Panc1 (cell line): Measurements from ENCODE around the gene GGT5. TPM values are rescaled to one million over a fixed set of nuclear protein-coding genes. Genes with fewer than 3 reads are reported as not detected.

ENCODE experiments used
- ATAC-seq: fragments of 200-7000 bp; cut with Tn5 transposase; 2 replicates; pipeline ENCODE4 v1.9.1; 2020; ENCODE audit warnings: mild to moderate bottlenecking, moderate library complexity
- BruUV-seq: library from RNA; stranded (reverse); fragments of 400-500 nt; replicated peaks from 2 replicates; lab custom pipeline; 2021; lab: Mats Ljungman, UMichigan
- CTCF ChIA-PET: fragments of 300-600 bp; sonication (Branson Sonifier 250); formaldehyde crosslinking; loops from one replicate; lab custom pipeline; 2022; ENCODE audit warnings: antibody characterized with exemption; lab: Charles Lee
- POLR2A ChIA-PET: fragments of 300-600 bp; sonication (Branson Sonifier 250); formaldehyde crosslinking; loops from one replicate; lab custom pipeline; 2022; ENCODE audit warnings: antibody characterized with exemption; lab: Charles Lee
- DNase-seq: peaks from one replicate; pipeline ENCODE4 v3.0.0-alpha.2; 2010; ENCODE audit warnings: low read depth, low spot score
- H3K27ac ChIP-seq: 2 replicates; pipeline ENCODE4 v1.5.1; 2011; ENCODE audit warnings: mild to moderate bottlenecking, low read length, inconsistent platforms
- H3K27me3 ChIP-seq: fragments of 200-500 bp; sonication (Bioruptor generic); 2 replicates; pipeline ENCODE4 v1.6.0; 2014; ENCODE audit warnings: low read length, inconsistent platforms; ENCODE audit not compliant: control insufficient read depth, insufficient read depth
- H3K36me3 ChIP-seq: fragments of 200-500 bp; sonication (Bioruptor generic); 2 replicates; pipeline ENCODE4 v1.5.1; 2014; ENCODE audit warnings: inconsistent platforms, mild to moderate bottlenecking, low read length, moderate library complexity; ENCODE audit not compliant: control insufficient read depth, insufficient read depth
- H3K4me1 ChIP-seq: 2 replicates; pipeline ENCODE4 v1.5.1; 2011; ENCODE audit warnings: inconsistent platforms, mild to moderate bottlenecking, low read length, moderate library complexity; ENCODE audit not compliant: control insufficient read depth, insufficient read depth
- H3K4me3 ChIP-seq, 2 experiments: 2 replicates each; pipeline ENCODE4 v1.5.1; 2011 to 2012; ENCODE audit warnings: low read depth in 2 of 2, low read length in 2 of 2, mild to moderate bottlenecking in 2 of 2, inconsistent platforms in 1 of 2, moderate library complexity in 1 of 2
- H3K9me3 ChIP-seq: fragments of 200-500 bp; sonication (Bioruptor generic); 2 replicates; pipeline ENCODE4 v1.5.1; 2014; ENCODE audit warnings: low read depth, mild to moderate bottlenecking, inconsistent platforms, low read length, moderate library complexity; ENCODE audit not compliant: control insufficient read depth, insufficient read depth
- POLR2AphosphoS5 ChIP-seq: IDR thresholded peaks from 2 replicates; pipeline ENCODE4 v1.6.1; 2012; ENCODE audit warnings: mild to moderate bottlenecking, low read depth, low read length, moderate library complexity
- SIN3A ChIP-seq: IDR thresholded peaks from 2 replicates; pipeline ENCODE4 v1.6.1; 2012; ENCODE audit warnings: low read depth, mild to moderate bottlenecking, low read length, moderate library complexity, borderline replicate concordance; ENCODE audit not compliant: insufficient read depth
- TCF7L2 ChIP-seq: IDR thresholded peaks from 2 replicates; pipeline ENCODE4 v1.6.1; 2011; ENCODE audit warnings: mild to moderate bottlenecking, low read depth, low read length, inconsistent platforms
- in situ Hi-C: cut with HindIII; loops from 2 replicates; pipeline ENCODE4 v1.10.0; 2016; ENCODE audit warnings: low sequenced_read_pairs, low pct_unique_long_range_greater_than_20kb
- intact Hi-C: fragments of 100-400 bp; cut with micrococcal nuclease; formaldehyde crosslinking; loops from one replicate; pipeline ENCODE4 v1.10.0; 2022; ENCODE audit not compliant: unreplicated experiment
- total RNA-seq: library from RNA; stranded (reverse); gene quantifications from one replicate; pipeline ENCODE4 v1.2.1, GENCODE V29; 2021; ENCODE audit not compliant: unreplicated experiment
- TF ChIP-seq, protein P1 (sequence below), 2 experiments: IDR thresholded peaks; 2 replicates each; pipeline ENCODE4 v1.6.1; 2011 to 2012; ENCODE audit warnings: low read depth in 2 of 2, control low read depth in 1 of 2, low read length in 1 of 2, mild to moderate bottlenecking in 1 of 2, moderate library complexity in 1 of 2; ENCODE audit not compliant: insufficient read depth in 1 of 2
- TF ChIP-seq, protein P2 (sequence below): fragments of 450-650 bp; IDR thresholded peaks from 2 replicates; pipeline ENCODE4 v1.5.1; 2017; ENCODE audit warnings: mild to moderate bottlenecking

Gene GGT5
- total RNA-seq, 1 experiment from 2014 or later: 3.6 TPM

DNA sequence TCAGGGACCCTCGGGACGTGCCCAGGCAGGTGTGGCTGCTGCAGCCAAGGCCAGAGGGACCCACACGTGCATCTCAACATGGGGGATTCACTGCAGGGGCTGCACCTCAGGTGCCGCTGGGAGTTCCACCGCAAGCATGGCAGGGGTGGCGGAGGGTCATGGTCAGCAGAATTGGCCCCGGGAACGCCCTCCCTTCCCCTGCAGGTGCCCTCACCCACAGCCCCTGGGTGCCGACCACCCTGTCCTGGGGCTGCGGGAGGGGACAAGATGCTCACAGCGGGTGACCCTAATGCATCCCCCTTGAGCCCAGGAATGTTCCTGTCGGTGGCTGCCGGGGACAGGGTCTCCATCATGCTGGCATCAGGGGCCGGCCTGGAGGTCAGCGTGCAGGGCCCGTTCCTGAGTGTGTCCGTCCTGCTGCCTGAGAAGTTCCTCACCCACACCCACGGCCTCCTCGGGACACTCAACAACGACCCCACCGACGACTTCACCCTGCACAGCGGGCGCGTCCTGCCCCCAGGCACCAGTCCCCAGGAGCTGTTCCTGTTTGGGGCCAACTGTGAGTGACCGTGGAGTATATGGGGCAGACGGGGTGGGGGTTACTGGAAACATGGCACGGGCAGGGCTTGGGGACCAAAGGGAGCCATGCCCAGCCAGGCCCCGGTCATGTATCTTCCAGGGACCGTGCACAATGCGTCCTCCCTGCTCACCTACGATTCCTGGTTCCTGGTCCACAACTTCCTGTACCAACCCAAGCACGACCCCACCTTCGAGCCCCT is 57.8 kb downstream of the GGT5 start:
- H3K9me3 ChIP-seq: no peaks in the 10 kb centered on the region
- no peaks in the 10 kb centered on the region for H3K36me3 ChIP-seq
- POLR2A ChIA-PET: no interaction called here
- H3K27me3 ChIP-seq: no peaks in the 10 kb centered on the region
- intact Hi-C loops: no loop called here
- ATAC-seq (no peak), DNase-seq (no peak)
- in situ Hi-C loops: no loop called here
- H3K4me3 ChIP-seq: no peak overlapping the region
- peaks cover 16% of the 10 kb centered on the region for H3K4me1 ChIP-seq
- no peak overlapping the region for H3K27ac ChIP-seq
- CTCF ChIA-PET: no interaction called here
- BruUV-seq: no TSS peak
- TF ChIP-seq POLR2AphosphoS5 (no peak), SIN3A (no peak)

DNA sequence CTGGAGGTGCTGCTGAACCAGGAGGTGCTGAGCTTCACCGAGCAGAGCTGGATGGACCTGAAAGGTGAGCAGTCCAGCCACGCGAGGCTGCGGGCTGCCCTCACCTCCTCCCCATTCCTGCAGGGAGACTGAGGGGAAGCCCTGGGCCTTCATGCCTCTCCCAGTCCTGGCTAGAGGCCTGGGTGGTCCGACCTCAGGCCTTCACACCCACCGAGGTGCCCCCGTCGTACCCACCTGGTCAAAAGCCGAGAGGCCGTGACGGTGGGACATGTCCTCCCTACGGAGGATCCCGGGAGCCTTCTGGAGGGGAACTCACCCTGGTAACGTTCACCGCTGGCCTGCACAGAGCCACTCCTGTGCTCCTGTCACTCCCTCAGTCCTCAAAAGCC is 58.5 kb downstream of the GGT5 start:
- H3K4me3 ChIP-seq: no peak overlapping the region
- TF ChIP-seq, protein P1, sequence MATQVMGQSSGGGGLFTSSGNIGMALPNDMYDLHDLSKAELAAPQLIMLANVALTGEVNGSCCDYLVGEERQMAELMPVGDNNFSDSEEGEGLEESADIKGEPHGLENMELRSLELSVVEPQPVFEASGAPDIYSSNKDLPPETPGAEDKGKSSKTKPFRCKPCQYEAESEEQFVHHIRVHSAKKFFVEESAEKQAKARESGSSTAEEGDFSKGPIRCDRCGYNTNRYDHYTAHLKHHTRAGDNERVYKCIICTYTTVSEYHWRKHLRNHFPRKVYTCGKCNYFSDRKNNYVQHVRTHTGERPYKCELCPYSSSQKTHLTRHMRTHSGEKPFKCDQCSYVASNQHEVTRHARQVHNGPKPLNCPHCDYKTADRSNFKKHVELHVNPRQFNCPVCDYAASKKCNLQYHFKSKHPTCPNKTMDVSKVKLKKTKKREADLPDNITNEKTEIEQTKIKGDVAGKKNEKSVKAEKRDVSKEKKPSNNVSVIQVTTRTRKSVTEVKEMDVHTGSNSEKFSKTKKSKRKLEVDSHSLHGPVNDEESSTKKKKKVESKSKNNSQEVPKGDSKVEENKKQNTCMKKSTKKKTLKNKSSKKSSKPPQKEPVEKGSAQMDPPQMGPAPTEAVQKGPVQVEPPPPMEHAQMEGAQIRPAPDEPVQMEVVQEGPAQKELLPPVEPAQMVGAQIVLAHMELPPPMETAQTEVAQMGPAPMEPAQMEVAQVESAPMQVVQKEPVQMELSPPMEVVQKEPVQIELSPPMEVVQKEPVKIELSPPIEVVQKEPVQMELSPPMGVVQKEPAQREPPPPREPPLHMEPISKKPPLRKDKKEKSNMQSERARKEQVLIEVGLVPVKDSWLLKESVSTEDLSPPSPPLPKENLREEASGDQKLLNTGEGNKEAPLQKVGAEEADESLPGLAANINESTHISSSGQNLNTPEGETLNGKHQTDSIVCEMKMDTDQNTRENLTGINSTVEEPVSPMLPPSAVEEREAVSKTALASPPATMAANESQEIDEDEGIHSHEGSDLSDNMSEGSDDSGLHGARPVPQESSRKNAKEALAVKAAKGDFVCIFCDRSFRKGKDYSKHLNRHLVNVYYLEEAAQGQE (IDR thresholded peaks at IDR 0.05; ENCODE audit: insufficient read depth in 1 of 2, low read depth in 2 of 2, low read length in 1 of 2): no peak
- TF ChIP-seq, protein P2, sequence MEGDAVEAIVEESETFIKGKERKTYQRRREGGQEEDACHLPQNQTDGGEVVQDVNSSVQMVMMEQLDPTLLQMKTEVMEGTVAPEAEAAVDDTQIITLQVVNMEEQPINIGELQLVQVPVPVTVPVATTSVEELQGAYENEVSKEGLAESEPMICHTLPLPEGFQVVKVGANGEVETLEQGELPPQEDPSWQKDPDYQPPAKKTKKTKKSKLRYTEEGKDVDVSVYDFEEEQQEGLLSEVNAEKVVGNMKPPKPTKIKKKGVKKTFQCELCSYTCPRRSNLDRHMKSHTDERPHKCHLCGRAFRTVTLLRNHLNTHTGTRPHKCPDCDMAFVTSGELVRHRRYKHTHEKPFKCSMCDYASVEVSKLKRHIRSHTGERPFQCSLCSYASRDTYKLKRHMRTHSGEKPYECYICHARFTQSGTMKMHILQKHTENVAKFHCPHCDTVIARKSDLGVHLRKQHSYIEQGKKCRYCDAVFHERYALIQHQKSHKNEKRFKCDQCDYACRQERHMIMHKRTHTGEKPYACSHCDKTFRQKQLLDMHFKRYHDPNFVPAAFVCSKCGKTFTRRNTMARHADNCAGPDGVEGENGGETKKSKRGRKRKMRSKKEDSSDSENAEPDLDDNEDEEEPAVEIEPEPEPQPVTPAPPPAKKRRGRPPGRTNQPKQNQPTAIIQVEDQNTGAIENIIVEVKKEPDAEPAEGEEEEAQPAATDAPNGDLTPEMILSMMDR: no peak
- TF ChIP-seq POLR2AphosphoS5 (no peak), TCF7L2 (no peak), SIN3A (no peak)
- POLR2A ChIA-PET: no interaction called here
- DNase-seq (no peak), ATAC-seq (no peak)
- in situ Hi-C loops (no loop called here), intact Hi-C loops (no loop called here)
- H3K4me1 ChIP-seq: peaks cover 16% of the 10 kb centered on the region
- CTCF ChIA-PET: no interaction called here
- BruUV-seq: no TSS peak
- no peaks in the 10 kb centered on the region for H3K27me3 ChIP-seq
- H3K27ac ChIP-seq: no peak overlapping the region
- no peaks in the 10 kb centered on the region for H3K36me3 ChIP-seq
- H3K9me3 ChIP-seq: no peaks in the 10 kb centered on the region
